ENCODE results near the gene SYTL3. TPM values are rescaled to one million over a fixed set of nuclear protein-coding genes. Genes with fewer than 3 reads are reported as not detected.

The SYTL3 gene
- total and polyA plus RNA-seq, 9 of the 15 experiments (the other 6 are each of a cell fraction or from before 2014, with no cell fraction given), result 0.04 to 0.46 (median 0.17) TPM; not detected in 1

DNA sequence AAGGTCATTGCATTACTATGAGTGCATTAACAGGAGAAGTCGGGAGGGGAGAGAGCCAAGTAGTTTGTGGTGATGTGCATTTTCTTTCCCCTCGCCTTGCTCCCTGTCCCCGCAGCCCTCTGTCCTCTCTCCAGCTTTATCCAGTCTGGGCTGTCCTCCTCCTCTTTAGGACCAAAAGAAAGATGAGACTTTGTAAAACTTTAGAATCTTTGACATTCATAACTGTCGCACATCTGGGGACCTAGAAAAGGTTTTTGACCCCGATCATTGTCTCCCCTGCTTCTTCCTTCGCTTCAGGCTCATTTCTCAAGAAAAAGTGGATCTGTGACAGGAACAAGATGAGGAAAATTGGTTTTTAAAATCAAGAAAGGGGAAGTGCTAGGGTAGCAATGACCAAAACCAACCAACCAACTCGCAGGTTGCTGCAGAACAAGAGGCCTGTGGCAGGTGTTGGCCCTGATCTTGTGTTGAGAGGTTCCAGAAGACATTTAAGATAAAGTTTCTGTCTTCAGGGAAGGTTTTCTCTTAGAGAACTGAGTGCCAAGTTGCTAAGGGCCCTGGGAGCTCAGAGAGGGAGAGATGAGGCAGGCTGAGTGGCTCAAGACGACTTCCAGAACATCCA lies 17.6 kb downstream of the SYTL3 start:
- H3K79me2 ChIP-seq (ENCODE audit: control insufficient read depth, insufficient read depth, low read length), result no peaks in the 10 kb centered on the region
- H3K36me3 ChIP-seq (ENCODE audit: control insufficient read depth, insufficient read depth, low read length), result no peaks in the 10 kb centered on the region
- POLR2A ChIA-PET, result no interaction called here
- peaks cover 78 to 79% of the 10 kb centered on the region in 2 experiments for H3K27me3 ChIP-seq (ENCODE audit: control insufficient read depth in 2 of 2, insufficient read depth in 2 of 2, low read length in 2 of 2)
- no peak overlapping the region for H2AFZ ChIP-seq (ENCODE audit: low read depth, low read length)
- no peaks in the 10 kb centered on the region for H3K9me1 ChIP-seq (ENCODE audit: control insufficient read depth, insufficient read depth, low read length)
- no peak overlapping the region for H3K27ac ChIP-seq (ENCODE audit: extremely low read depth, low read depth, low read length)
- H3K9me3 ChIP-seq (replicated peaks; ENCODE audit: control insufficient read depth, insufficient read depth, low read depth, low read length), result no peaks in the 10 kb centered on the region
- CTCF ChIA-PET (ENCODE audit: low intra/inter-chr PET ratio), result no interaction called here
- H4K20me1 ChIP-seq (replicated peaks; ENCODE audit: control insufficient read depth, insufficient read depth, low read length), result peaks cover 4% of the 10 kb centered on the region
- TF ChIP-seq EZH2 (IDR thresholded peaks at IDR 0.05; ENCODE audit: borderline replicate concordance, low read depth, low read length) (0 out of 2 replicates have a peak, but pooled peaks have one; percentile 56), ZBED1 (IDR thresholded peaks at IDR 0.05) (no peak), SPI1 (IDR thresholded peaks at IDR 0.05; ENCODE audit: borderline replicate concordance, low read depth, low read length) (peak; percentile 83)
- no peak overlapping the region for H3K9ac ChIP-seq (ENCODE audit: insufficient read depth in 1 of 2, low read depth in 2 of 2, low read length in 2 of 2)
- no peak for DNase-seq (ENCODE audit: extremely low read depth in 1 of 4, low spot score in 3 of 4)
- H3K4me1 ChIP-seq (replicated peaks in 1 of 2; ENCODE audit: control insufficient read depth in 2 of 2, insufficient read depth in 2 of 2, low read length in 2 of 2), result peaks cover 0 to 3% of the 10 kb centered on the region in 2 experiments; a peak in 1 of 5 replicates
- 0% methylated on average over 8 of the region's 8 CpGs for WGBS (ENCODE audit: insufficient coverage, low coverage, missing lambda C conversion rate)
- H3K4me3 ChIP-seq, result no peak overlapping the region
- in situ Hi-C loops (cut with MboI) (no loop called here), intact Hi-C loops (cut with micrococcal nuclease) (no loop called here)
- no peak for ATAC-seq
- no peak for FAIRE-seq
- BruUV-seq (replicated peaks), result no TSS peak
- H3K4me2 ChIP-seq (ENCODE audit: insufficient read depth, low read length), result no peak overlapping the region

GRCh38 chr6:158668707-158669103 lies 18.9 kb downstream of the SYTL3 start:
- no peak for TF ChIP-seq ZNF280A (IDR thresholded peaks at IDR 0.05; ENCODE audit: low read depth, partially characterized antibody)
- no peak for TF ChIP-seq HDAC6 (IDR thresholded peaks at IDR 0.05; ENCODE audit: low read depth, low read length)
- TF ChIP-seq EZH2 (IDR thresholded peaks at IDR 0.05; ENCODE audit: borderline replicate concordance, low read depth, low read length), result 0 out of 2 replicates have a peak, but pooled peaks have one; percentile 19
- TF ChIP-seq, protein P1, sequence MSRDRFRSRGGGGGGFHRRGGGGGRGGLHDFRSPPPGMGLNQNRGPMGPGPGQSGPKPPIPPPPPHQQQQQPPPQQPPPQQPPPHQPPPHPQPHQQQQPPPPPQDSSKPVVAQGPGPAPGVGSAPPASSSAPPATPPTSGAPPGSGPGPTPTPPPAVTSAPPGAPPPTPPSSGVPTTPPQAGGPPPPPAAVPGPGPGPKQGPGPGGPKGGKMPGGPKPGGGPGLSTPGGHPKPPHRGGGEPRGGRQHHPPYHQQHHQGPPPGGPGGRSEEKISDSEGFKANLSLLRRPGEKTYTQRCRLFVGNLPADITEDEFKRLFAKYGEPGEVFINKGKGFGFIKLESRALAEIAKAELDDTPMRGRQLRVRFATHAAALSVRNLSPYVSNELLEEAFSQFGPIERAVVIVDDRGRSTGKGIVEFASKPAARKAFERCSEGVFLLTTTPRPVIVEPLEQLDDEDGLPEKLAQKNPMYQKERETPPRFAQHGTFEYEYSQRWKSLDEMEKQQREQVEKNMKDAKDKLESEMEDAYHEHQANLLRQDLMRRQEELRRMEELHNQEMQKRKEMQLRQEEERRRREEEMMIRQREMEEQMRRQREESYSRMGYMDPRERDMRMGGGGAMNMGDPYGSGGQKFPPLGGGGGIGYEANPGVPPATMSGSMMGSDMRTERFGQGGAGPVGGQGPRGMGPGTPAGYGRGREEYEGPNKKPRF (IDR thresholded peaks at IDR 0.05; ENCODE audit: low read depth, low read length), result no peak
- TF ChIP-seq ELF2 (CRISPR knock-in tag; IDR thresholded peaks at IDR 0.05), result no peak
- 0% methylated on average over 7 of the region's 7 CpGs for WGBS (ENCODE audit: insufficient coverage, low coverage, missing lambda C conversion rate)
- H3K27ac ChIP-seq (ENCODE audit: extremely low read depth, low read depth, low read length), result no peak overlapping the region
- DNase-seq (ENCODE audit: extremely low read depth in 1 of 4, low spot score in 3 of 4) (no peak), FAIRE-seq (no peak), ATAC-seq (no peak)
- peaks cover 71 to 80% of the 10 kb centered on the region in 2 experiments for H3K27me3 ChIP-seq (ENCODE audit: control insufficient read depth in 2 of 2, insufficient read depth in 2 of 2, low read length in 2 of 2)
- no peaks in the 10 kb centered on the region for H3K36me3 ChIP-seq (ENCODE audit: control insufficient read depth, insufficient read depth, low read length)
- no peak overlapping the region for H3K4me3 ChIP-seq
- ChIA-PET CTCF (ENCODE audit: low intra/inter-chr PET ratio) (no interaction called here), POLR2A (interaction anchor here (0.8 to 1.3 kb wide), 2 partner anchors 8 to 10 kb away, joined by 4 read pairs; no protein-coding TSS in a partner anchor)
- H3K9ac ChIP-seq (ENCODE audit: insufficient read depth in 1 of 2, low read depth in 2 of 2, low read length in 2 of 2), result no peak overlapping the region
- H3K9me1 ChIP-seq (ENCODE audit: control insufficient read depth, insufficient read depth, low read length), result no peaks in the 10 kb centered on the region
- H3K4me2 ChIP-seq (ENCODE audit: insufficient read depth, low read length), result no peak overlapping the region
- intact Hi-C loops (cut with micrococcal nuclease), result no loop called here
- H3K79me2 ChIP-seq (ENCODE audit: control insufficient read depth, insufficient read depth, low read length), result no peaks in the 10 kb centered on the region
- H3K4me1 ChIP-seq (replicated peaks in 1 of 2; ENCODE audit: control insufficient read depth in 2 of 2, insufficient read depth in 2 of 2, low read length in 2 of 2), result peaks cover 0 to 3% of the 10 kb centered on the region in 2 experiments; a peak in 1 of 5 replicates
- in situ Hi-C loops (cut with MboI), result no loop called here
- no TSS peak for BruUV-seq (replicated peaks)
- no peak overlapping the region for H2AFZ ChIP-seq (ENCODE audit: low read depth, low read length)
- H3K9me3 ChIP-seq (replicated peaks; ENCODE audit: control insufficient read depth, insufficient read depth, low read depth, low read length), result no peaks in the 10 kb centered on the region
- no peaks in the 10 kb centered on the region; the same call in 1 of the 2 replicates for H4K20me1 ChIP-seq (replicated peaks; ENCODE audit: control insufficient read depth, insufficient read depth, low read length)

Data from K562 (cell line).